Activated naive CD4-positive, alpha-beta T cell treated with anti-CD3 and anti-CD28 coated beads, Interleukin-2, amount 10 ng/mL, durations not matched to agents 7 days and 5 days (primary cell): ENCODE measurements around the gene SRGAP2C.
"Not testable (repeated sequence)": the region's sequence is repeated elsewhere in the genome, so short reads cannot be mapped to it uniquely, and the experiment has no call there.

ENCODE experiments used
- CTCF ChIA-PET: fragments of 350-600 bp; sonication (Branson Sonifier 250); formaldehyde crosslinking; loops from one replicate; lab custom pipeline; 2021; ENCODE audit warnings: antibody characterized with exemption; lab: Charles Lee
- DNase-seq: peaks from one replicate; pipeline ENCODE4 v3.0.0-alpha.2; 2020
- H3K27ac Mint-ChIP-seq: one replicate; pipeline ENCODE4 v1.8.0; 2021; ENCODE audit warnings: mild to moderate bottlenecking, moderate library complexity, mixed read lengths
- H3K27me3 Mint-ChIP-seq: one replicate; pipeline ENCODE4 v1.8.0; 2021; ENCODE audit warnings: mild to moderate bottlenecking, mixed read lengths
- H3K36me3 Mint-ChIP-seq: one replicate; pipeline ENCODE4 v1.8.0; 2021; ENCODE audit warnings: mixed read lengths
- H3K4me1 Mint-ChIP-seq: one replicate; pipeline ENCODE4 v1.8.0; 2021; ENCODE audit warnings: mixed read lengths
- H3K4me3 Mint-ChIP-seq: one replicate; pipeline ENCODE4 v1.8.0; 2021; ENCODE audit warnings: mild to moderate bottlenecking, moderate library complexity, mixed read lengths
- H3K9me3 Mint-ChIP-seq: one replicate; pipeline ENCODE4 v1.8.0; 2021; ENCODE audit warnings: mixed read lengths

The SRGAP2C gene

GRCh38 chr1:121205786-121206711, 21.3 kb downstream of the SRGAP2C start:
- H3K27me3 Mint-ChIP-seq, H3K27ac Mint-ChIP-seq, H3K4me3 Mint-ChIP-seq, DNase-seq, CTCF ChIA-PET, H3K9me3 Mint-ChIP-seq, H3K36me3 Mint-ChIP-seq: not testable (repeated sequence)
- peaks cover 10% of the 10 kb centered on the region for H3K4me1 Mint-ChIP-seq

GRCh38 chr1:121207328-121207727, 22.6 kb downstream of the SRGAP2C start:
- H3K9me3 Mint-ChIP-seq, H3K4me1 Mint-ChIP-seq, H3K36me3 Mint-ChIP-seq, H3K4me3 Mint-ChIP-seq, CTCF ChIA-PET, H3K27me3 Mint-ChIP-seq, DNase-seq, H3K27ac Mint-ChIP-seq: not testable (repeated sequence)

- H3K9me3 Mint-ChIP-seq, H3K4me1 Mint-ChIP-seq, H3K27ac Mint-ChIP-seq, H3K36me3 Mint-ChIP-seq, H3K4me3 Mint-ChIP-seq, DNase-seq, CTCF ChIA-PET, H3K27me3 Mint-ChIP-seq: not testable (repeated sequence)
Measured at GRCh38 chr1:121208375-121208774, 23.6 kb downstream of the SRGAP2C start.

- H3K27ac Mint-ChIP-seq, DNase-seq, CTCF ChIA-PET, H3K4me3 Mint-ChIP-seq, H3K36me3 Mint-ChIP-seq, H3K4me1 Mint-ChIP-seq, H3K9me3 Mint-ChIP-seq, H3K27me3 Mint-ChIP-seq: not testable (repeated sequence)
Measured at GRCh38 chr1:121210778-121211177, 26.0 kb downstream of the SRGAP2C start.

GRCh38 chr1:121213491-121213890, 28.7 kb downstream of the SRGAP2C start:
- H3K27me3 Mint-ChIP-seq, H3K4me3 Mint-ChIP-seq, H3K27ac Mint-ChIP-seq, H3K4me1 Mint-ChIP-seq, CTCF ChIA-PET, H3K36me3 Mint-ChIP-seq, H3K9me3 Mint-ChIP-seq, DNase-seq: not testable (repeated sequence)

GRCh38 chr1:121214544-121215156, 29.9 kb downstream of the SRGAP2C start:
- H3K4me1 Mint-ChIP-seq, H3K27ac Mint-ChIP-seq, CTCF ChIA-PET, H3K36me3 Mint-ChIP-seq, DNase-seq, H3K27me3 Mint-ChIP-seq, H3K9me3 Mint-ChIP-seq, H3K4me3 Mint-ChIP-seq: not testable (repeated sequence)

GRCh38 chr1:121215699-121216417, 31.1 kb downstream of the SRGAP2C start:
- H3K27me3 Mint-ChIP-seq, H3K4me1 Mint-ChIP-seq: not testable (repeated sequence)

GRCh38 chr1:121216676-121217075, 31.9 kb downstream of the SRGAP2C start:
- H3K4me3 Mint-ChIP-seq, CTCF ChIA-PET, H3K9me3 Mint-ChIP-seq, H3K4me1 Mint-ChIP-seq, H3K36me3 Mint-ChIP-seq, H3K27me3 Mint-ChIP-seq, DNase-seq, H3K27ac Mint-ChIP-seq: not testable (repeated sequence)

More at GRCh38 chr1:121215699-121216417, 31.1 kb downstream of the SRGAP2C start:
- H3K9me3 Mint-ChIP-seq, H3K27ac Mint-ChIP-seq, H3K36me3 Mint-ChIP-seq, DNase-seq, H3K4me3 Mint-ChIP-seq, CTCF ChIA-PET: not testable (repeated sequence)

- H3K27ac Mint-ChIP-seq, CTCF ChIA-PET, H3K27me3 Mint-ChIP-seq, DNase-seq, H3K4me3 Mint-ChIP-seq, H3K9me3 Mint-ChIP-seq, H3K36me3 Mint-ChIP-seq, H3K4me1 Mint-ChIP-seq: not testable (repeated sequence)
Measured at GRCh38 chr1:121221770-121222169, 37.0 kb downstream of the SRGAP2C start.

GRCh38 chr1:121224714-121225113, 39.9 kb downstream of the SRGAP2C start:
- H3K4me3 Mint-ChIP-seq, CTCF ChIA-PET, H3K27me3 Mint-ChIP-seq, H3K27ac Mint-ChIP-seq, DNase-seq, H3K4me1 Mint-ChIP-seq, H3K9me3 Mint-ChIP-seq, H3K36me3 Mint-ChIP-seq: not testable (repeated sequence)

GRCh38 chr1:121226295-121226904, 41.6 kb downstream of the SRGAP2C start:
- H3K4me1 Mint-ChIP-seq, CTCF ChIA-PET, H3K27ac Mint-ChIP-seq, H3K4me3 Mint-ChIP-seq, H3K27me3 Mint-ChIP-seq, DNase-seq, H3K36me3 Mint-ChIP-seq, H3K9me3 Mint-ChIP-seq: not testable (repeated sequence)

- H3K27me3 Mint-ChIP-seq, CTCF ChIA-PET: not testable (repeated sequence)
Measured at GRCh38 chr1:121226925-121227324, 42.1 kb downstream of the SRGAP2C start.

GRCh38 chr1:121227544-121228330, 43.0 kb downstream of the SRGAP2C start:
- H3K27me3 Mint-ChIP-seq, H3K4me1 Mint-ChIP-seq, H3K27ac Mint-ChIP-seq, DNase-seq, CTCF ChIA-PET, H3K36me3 Mint-ChIP-seq, H3K9me3 Mint-ChIP-seq, H3K4me3 Mint-ChIP-seq: not testable (repeated sequence)

More at GRCh38 chr1:121226925-121227324, 42.1 kb downstream of the SRGAP2C start:
- H3K4me3 Mint-ChIP-seq, H3K27ac Mint-ChIP-seq, H3K4me1 Mint-ChIP-seq, H3K36me3 Mint-ChIP-seq, H3K9me3 Mint-ChIP-seq, DNase-seq: not testable (repeated sequence)

GRCh38 chr1:121230636-121231035, 45.9 kb downstream of the SRGAP2C start:
- peak overlapping the region; percentile 37 for H3K27ac Mint-ChIP-seq
- H3K9me3 Mint-ChIP-seq, H3K27me3 Mint-ChIP-seq, H3K4me1 Mint-ChIP-seq, DNase-seq, H3K36me3 Mint-ChIP-seq, CTCF ChIA-PET, H3K4me3 Mint-ChIP-seq: not testable (repeated sequence)
